HCT116 (cell line): ENCODE results near the gene TYMS. TPM values are rescaled to one million over a fixed set of nuclear protein-coding genes. Genes with fewer than 3 reads are reported as not detected.

ENCODE experiments used
- ATAC-seq: fragments of 200-7000 bp; cut with Tn5 transposase; 2 replicates; pipeline ENCODE4 v1.9.1; 2020; ENCODE audit warnings: mild to moderate bottlenecking, moderate library complexity
- BruUV-seq: library from RNA; stranded (reverse); fragments of 400-500 nt; replicated peaks from 2 replicates; lab custom pipeline; 2021; lab: Mats Ljungman, UMichigan
- CTCF ChIA-PET: fragments of 300-600 bp; sonication (Branson Sonifier 250); formaldehyde crosslinking; loops from one replicate; lab custom pipeline; 2021; ENCODE audit warnings: antibody characterized with exemption; lab: Charles Lee
- POLR2A ChIA-PET: fragments of 300-600, 350-600 bp; sonication (Branson Sonifier 250); formaldehyde crosslinking; loops from one replicate; lab custom pipeline; 2021; ENCODE audit warnings: antibody characterized with exemption; lab: Charles Lee
- RAD21 ChIA-PET, 2 experiments: fragments of 300-600 bp; sonication (Branson Sonifier 250); formaldehyde crosslinking; loops; one replicate each; lab custom pipeline; 2023; ENCODE audit warnings: low total read pairs in 2 of 2; ENCODE audit not compliant: uncharacterized antibody in 2 of 2, unreplicated experiment in 2 of 2, low non-redundant PET in 1 of 2; lab: Charles Lee
- DNase-seq: peaks from one replicate; pipeline ENCODE4 v3.0.0-alpha.2; 2010; ENCODE audit warnings: low read depth, low spot score
- H2AFZ ChIP-seq: fragments of 200-600 bp; shearing (Covaris generic), sonication (generic); 2 replicates; pipeline ENCODE4 v1.6.1; 2017; ENCODE audit warnings: low read depth, mixed run types, mixed read lengths, antibody characterized with exemption, low read length; ENCODE audit not compliant: poor library complexity, severe bottlenecking
- H3K27ac ChIP-seq: 2 replicates; pipeline ENCODE4 v1.5.1; 2012; ENCODE audit warnings: low read depth, low read length
- H3K27me3 ChIP-seq: fragments of 200-600 bp; sonication (generic); 2 replicates; pipeline ENCODE4 v1.6.1; 2016; ENCODE audit warnings: mixed run types, low read length, mixed read lengths; ENCODE audit not compliant: insufficient read depth
- H3K36me3 ChIP-seq, 2 experiments: fragments of 200-500 bp in 1 of 2; fragments of 200-600 bp in 1 of 2; sonication (Bioruptor generic) in 1 of 2; sonication (generic) in 1 of 2; 2 replicates each; pipeline versions ENCODE4 v1.5.1 to v1.6.1; 2014 to 2016; ENCODE audit warnings: low read length in 2 of 2, inconsistent platforms in 1 of 2, mixed read lengths in 1 of 2, mixed run types in 1 of 2; ENCODE audit not compliant: insufficient read depth in 2 of 2, control insufficient read depth in 1 of 2
- H3K4me1 ChIP-seq, 2 experiments: fragments of 200-600 bp in 1 of 2; sonication (generic) in 1 of 2; 2 replicates each; pipeline versions ENCODE4 v1.5.1 to v1.6.1; 2012 to 2017; ENCODE audit warnings: low read length in 2 of 2, inconsistent platforms in 1 of 2, mild to moderate bottlenecking in 1 of 2, mixed read lengths in 1 of 2, mixed run types in 1 of 2, moderate library complexity in 1 of 2; ENCODE audit not compliant: insufficient read depth in 2 of 2, control insufficient read depth in 1 of 2
- H3K4me2 ChIP-seq: fragments of 200-600 bp; sonication (generic); 2 replicates; pipeline ENCODE4 v1.6.1; 2017; ENCODE audit warnings: mixed run types, low read length, mixed read lengths
- H3K4me3 ChIP-seq, 2 experiments: fragments of 200-600 bp in 1 of 2; sonication (generic) in 1 of 2; replicated peaks in 1 of 2; 2 replicates each; pipeline ENCODE4 v1.5.1; 2011 to 2016; ENCODE audit warnings: low read length in 2 of 2, control low read depth in 1 of 2, low read depth in 1 of 2, mild to moderate bottlenecking in 1 of 2, mixed read lengths in 1 of 2, mixed run types in 1 of 2
- H3K79me2 ChIP-seq: fragments of 200-600 bp; sonication (generic); 2 replicates; pipeline ENCODE4 v1.6.1; 2017; ENCODE audit warnings: mild to moderate bottlenecking, mixed run types, low read length, moderate library complexity, mixed read lengths; ENCODE audit not compliant: insufficient read depth
- H3K9ac ChIP-seq: fragments of 200-600 bp; sonication (generic); 2 replicates; pipeline ENCODE4 v1.6.1; 2016; ENCODE audit warnings: low read length, mixed read lengths
- H3K9me2 ChIP-seq: fragments of 200-600 bp; sonication (generic), shearing (Covaris generic); 2 replicates; pipeline ENCODE4 v1.6.1; 2017; ENCODE audit warnings: mixed run types, mild to moderate bottlenecking, moderate library complexity; ENCODE audit not compliant: insufficient read depth
- H3K9me3 ChIP-seq, 2 experiments: fragments of 200-500 bp in 1 of 2; fragments of 200-600 bp in 1 of 2; sonication (Bioruptor generic) in 1 of 2; sonication (generic) in 1 of 2; 2 replicates each; pipeline ENCODE4 v1.6.1; 2014 to 2017; ENCODE audit warnings: low read length in 2 of 2, mixed read lengths in 2 of 2, inconsistent platforms in 1 of 2, low read depth in 1 of 2, mild to moderate bottlenecking in 1 of 2, mixed run types in 1 of 2, moderate library complexity in 1 of 2; ENCODE audit not compliant: control insufficient read depth in 1 of 2, insufficient read depth in 1 of 2
- H4K20me1 ChIP-seq: fragments of 200-600 bp; sonication (generic), shearing (Covaris generic); 2 replicates; pipeline ENCODE4 v1.6.1; 2017; ENCODE audit warnings: mixed run types, mild to moderate bottlenecking, moderate library complexity; ENCODE audit not compliant: insufficient read depth
- CTCF ChIP-seq, 3 experiments: fragments of 200-600 bp in 1 of 3; sonication (generic) in 1 of 3; IDR thresholded peaks in 2 of 3; conservative IDR thresholded peaks in 1 of 3; 2 replicates each; pipeline ENCODE4 v1.5.1; 2012 to 2017; ENCODE audit warnings: low read depth in 2 of 3, low read length in 2 of 3, antibody characterized with exemption in 1 of 3, borderline replicate concordance in 1 of 3, control low read depth in 1 of 3, mild to moderate bottlenecking in 1 of 3, mixed read lengths in 1 of 3, mixed run types in 1 of 3, moderate library complexity in 1 of 3; ENCODE audit not compliant: insufficient read depth in 1 of 3
- POLR2AphosphoS5 ChIP-seq: IDR thresholded peaks from 2 replicates; pipeline ENCODE4 v1.6.1; 2011; ENCODE audit warnings: mild to moderate bottlenecking, low read depth, low read length, moderate library complexity
- intact Hi-C: fragments of 100-400 bp; cut with micrococcal nuclease; formaldehyde crosslinking; loops from 2 replicates; pipeline ENCODE4 v1.10.0; 2022
- total RNA-seq: library from RNA; stranded (reverse); gene quantifications from one replicate; pipeline ENCODE4 v1.2.1, GENCODE V29; 2021; ENCODE audit not compliant: unreplicated experiment

TYMS gene
- total RNA-seq, 1 experiment from 2014 or later, result 245 TPM

GRCh38 chr18:629269-630150, 27.9 kb upstream of the TYMS start:
- ATAC-seq, result peak; percentile 81
- intact Hi-C loops, result no loop called here

More at GRCh38 chr18:629269-630150, 27.9 kb upstream of the TYMS start:
- no peak for DNase-seq
- Histone ChIP-seq H3K27ac (no peak overlapping the region), H3K36me3 (no peaks in the 10 kb centered on the region), H2AFZ (no peak overlapping the region), H4K20me1 (no peaks in the 10 kb centered on the region), H3K9ac (no peak overlapping the region), H3K9me2 (no peaks in the 10 kb centered on the region), H3K4me3 (no peak overlapping the region), H3K9me3 (no peaks in the 10 kb centered on the region), H3K4me1 (peaks cover 0 to 8% of the 10 kb centered on the region in 2 experiments; a peak in 1 of 4 replicates), H3K4me2 (no peak overlapping the region), H3K27me3 (no peaks in the 10 kb centered on the region), H3K79me2 (no peaks in the 10 kb centered on the region)
- ChIA-PET RAD21 (no interaction called here), CTCF (no interaction called here), POLR2A (no interaction called here)
- BruUV-seq, result no TSS peak
- peak in 2 of 3 experiments; percentile 34 to 37; a peak in 2 of 6 replicates for TF ChIP-seq CTCF (IDR thresholded peaks at IDR 0.05 in 2 of 3, conservative IDR thresholded peaks at IDR 0.05 in 1 of 3; ENCODE audit: borderline replicate concordance in 1 of 3, insufficient read depth in 1 of 3, low read depth in 2 of 3, low read length in 2 of 3)
- no peak for TF ChIP-seq POLR2AphosphoS5
